ENCODE measurements around the gene CCDC120. TPM values are rescaled to one million over a fixed set of nuclear protein-coding genes. Genes with fewer than 3 reads are reported as not detected.

The CCDC120 gene
- total RNA-seq, 4 donors from 2014 or later: 0.07 to 0.55 (median 0.40) TPM

DNA sequence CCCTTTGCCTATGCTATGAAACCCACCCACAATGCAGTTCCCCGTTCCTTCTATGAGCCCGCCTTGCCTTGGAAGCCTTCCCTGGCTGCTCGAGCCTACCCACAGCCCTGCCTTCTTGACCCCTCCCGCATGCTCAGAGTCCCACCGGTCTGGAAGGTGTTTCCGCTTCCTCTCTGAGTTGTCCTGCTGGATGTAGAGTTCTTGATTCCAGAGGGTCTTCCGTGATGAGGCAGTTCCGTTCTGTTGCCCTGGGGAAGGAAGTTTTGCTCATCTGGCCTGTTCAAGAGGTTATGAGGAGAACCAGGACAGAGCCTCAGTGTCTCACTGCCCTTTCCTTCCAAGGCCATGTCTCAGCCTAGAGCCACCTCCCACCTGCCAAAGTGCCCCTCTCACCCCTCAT, 57.3 kb downstream of the CCDC120 start:
- DNase-seq (no peak), ATAC-seq (no peak)
- Histone ChIP-seq H3K27me3 (no peaks in the 10 kb centered on the region), H3K4me3 (no peak overlapping the region), H3K9me3 (no peaks in the 10 kb centered on the region), H3K36me3 (peaks cover 0 to 49% of the 10 kb centered on the region in 2 donors), H3K4me1 (no peaks in the 10 kb centered on the region), H3K27ac (no peak overlapping the region)
- intact Hi-C loops (cut with DNase I; ENCODE audit: low total_unique reads) (no loop called here), in situ Hi-C loops (cut with MboI; ENCODE audit: low sequenced_read_pairs in 4 of 4) (no loop called here)
- no peak for TF ChIP-seq POLR2A (IDR thresholded peaks at IDR 0.05)
- TF ChIP-seq, protein P1, sequence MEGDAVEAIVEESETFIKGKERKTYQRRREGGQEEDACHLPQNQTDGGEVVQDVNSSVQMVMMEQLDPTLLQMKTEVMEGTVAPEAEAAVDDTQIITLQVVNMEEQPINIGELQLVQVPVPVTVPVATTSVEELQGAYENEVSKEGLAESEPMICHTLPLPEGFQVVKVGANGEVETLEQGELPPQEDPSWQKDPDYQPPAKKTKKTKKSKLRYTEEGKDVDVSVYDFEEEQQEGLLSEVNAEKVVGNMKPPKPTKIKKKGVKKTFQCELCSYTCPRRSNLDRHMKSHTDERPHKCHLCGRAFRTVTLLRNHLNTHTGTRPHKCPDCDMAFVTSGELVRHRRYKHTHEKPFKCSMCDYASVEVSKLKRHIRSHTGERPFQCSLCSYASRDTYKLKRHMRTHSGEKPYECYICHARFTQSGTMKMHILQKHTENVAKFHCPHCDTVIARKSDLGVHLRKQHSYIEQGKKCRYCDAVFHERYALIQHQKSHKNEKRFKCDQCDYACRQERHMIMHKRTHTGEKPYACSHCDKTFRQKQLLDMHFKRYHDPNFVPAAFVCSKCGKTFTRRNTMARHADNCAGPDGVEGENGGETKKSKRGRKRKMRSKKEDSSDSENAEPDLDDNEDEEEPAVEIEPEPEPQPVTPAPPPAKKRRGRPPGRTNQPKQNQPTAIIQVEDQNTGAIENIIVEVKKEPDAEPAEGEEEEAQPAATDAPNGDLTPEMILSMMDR (IDR thresholded peaks at IDR 0.05 in 4 of 5, conservative IDR thresholded peaks at IDR 0.05 in 1 of 5): no peak

DNA sequence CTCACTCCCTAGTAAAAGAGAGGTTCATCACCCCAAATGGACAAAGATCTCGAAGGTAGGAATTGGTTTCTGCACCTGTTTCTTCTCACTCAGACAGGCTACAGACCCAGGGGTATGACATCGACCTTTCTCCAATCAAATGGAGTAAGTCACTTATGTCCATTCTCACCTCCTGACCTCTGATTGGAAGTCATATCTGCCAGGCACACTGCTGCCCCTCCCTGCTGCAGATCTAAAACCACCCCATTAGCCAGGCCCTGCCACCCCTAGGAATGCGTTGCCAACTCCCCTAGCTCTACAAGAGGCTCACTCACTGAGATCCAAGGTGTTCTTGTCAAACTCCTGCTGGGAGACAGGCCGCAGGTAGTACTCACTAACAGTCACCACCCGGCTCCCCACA, 57.9 kb downstream of the CCDC120 start:
- in situ Hi-C loops (cut with MboI; ENCODE audit: low sequenced_read_pairs in 4 of 4): no loop called here
- ATAC-seq (no peak), DNase-seq (no peak)
- no peaks in the 10 kb centered on the region for H3K9me3 ChIP-seq
- H3K27me3 ChIP-seq: no peaks in the 10 kb centered on the region
- intact Hi-C loops (cut with DNase I; ENCODE audit: low total_unique reads): no loop called here
- H3K4me3 ChIP-seq: no peak overlapping the region
- peaks cover 0 to 47% of the 10 kb centered on the region in 2 donors for H3K36me3 ChIP-seq
- H3K4me1 ChIP-seq: no peaks in the 10 kb centered on the region
- TF ChIP-seq, protein P1 (IDR thresholded peaks at IDR 0.05 in 4 of 5, conservative IDR thresholded peaks at IDR 0.05 in 1 of 5): no peak
- no peak for TF ChIP-seq POLR2A (IDR thresholded peaks at IDR 0.05)
- no peak overlapping the region for H3K27ac ChIP-seq

DNA sequence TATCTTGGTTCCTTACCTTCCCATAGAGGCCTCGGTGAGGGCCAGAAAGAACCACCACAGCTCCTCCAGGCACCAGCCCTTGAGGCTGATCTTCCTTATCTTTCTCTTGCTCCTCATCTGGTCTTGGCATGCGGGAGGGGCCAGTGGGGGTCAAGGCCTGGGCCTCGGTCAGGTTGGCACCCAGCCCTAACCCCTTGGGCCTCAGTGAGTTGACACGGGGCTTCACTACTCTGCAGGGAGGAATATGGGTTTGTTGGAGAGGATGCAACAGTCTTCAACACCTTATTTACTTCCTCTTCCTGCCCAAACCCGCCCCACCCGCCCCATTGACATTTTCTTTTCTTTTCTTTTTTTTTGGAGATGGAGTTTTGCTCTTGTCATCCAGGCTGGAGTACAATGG, 58.8 kb downstream of the CCDC120 start:
- ATAC-seq (no peak), DNase-seq (no peak)
- Histone ChIP-seq H3K4me1 (peaks cover 2% of the 10 kb centered on the region in 2 donors), H3K27me3 (no peaks in the 10 kb centered on the region), H3K9me3 (no peaks in the 10 kb centered on the region), H3K4me3 (no peak overlapping the region), H3K27ac (no peak overlapping the region), H3K36me3 (peaks cover 0 to 40% of the 10 kb centered on the region in 2 donors)
- in situ Hi-C loops (cut with MboI; ENCODE audit: low sequenced_read_pairs in 4 of 4) (no loop called here), intact Hi-C loops (cut with DNase I; ENCODE audit: low total_unique reads) (no loop called here)
- TF ChIP-seq, protein P1 (IDR thresholded peaks at IDR 0.05 in 4 of 5, conservative IDR thresholded peaks at IDR 0.05 in 1 of 5): no peak
- no peak for TF ChIP-seq POLR2A (IDR thresholded peaks at IDR 0.05)

Other genes with a start within 250 kb of the CCDC120 start
- gene ERAS, start 232.5 kb upstream of the CCDC120 start, total RNA-seq: not detected
- not detected for gene PCSK1N, start 223.4 kb upstream of the CCDC120 start, total RNA-seq
- gene TIMM17B, start 161.2 kb upstream of the CCDC120 start, total RNA-seq: 100 to 1,000 TPM in 1 of 4 donors, 10 to 100 TPM in 3; 53.3 to 103 (median 68.5) TPM
- 10 to 100 TPM; 61.3 to 90.4 (median 67.8) TPM for gene PQBP1, start 161.1 kb upstream of the CCDC120 start, total RNA-seq
- 10 to 100 TPM; 12.6 to 18.7 (median 18.5) TPM for gene SLC35A2, start 147.4 kb upstream of the CCDC120 start, total RNA-seq
- 1 to 10 TPM; 2.3 to 3.5 (median 2.4) TPM for gene PIM2, start 140.0 kb upstream of the CCDC120 start, total RNA-seq
- gene OTUD5, start 101.4 kb upstream of the CCDC120 start, total RNA-seq: 10 to 100 TPM; 22.2 to 32.2 (median 28.5) TPM
- gene KCND1, start 87.2 kb upstream of the CCDC120 start, total RNA-seq: 1 to 10 TPM in 1 of 4 donors, under 1 TPM in 3; 0.09 to 1.2 (median 0.77) TPM
- gene GRIPAP1, start 56.7 kb upstream of the CCDC120 start, total RNA-seq: 10 to 100 TPM in 2 of 4 donors, 1 to 10 TPM in 2; 8.6 to 19.3 (median 10.1) TPM
- 10 to 100 TPM; 29.3 to 44.5 (median 34.7) TPM for gene TFE3, start 15.6 kb upstream of the CCDC120 start, total RNA-seq
- 1 to 10 TPM; 4.5 to 6.6 (median 4.7) TPM for gene PRAF2, start 15.0 kb downstream of the CCDC120 start, total RNA-seq
- 100 to 1,000 TPM in 3 of 4 donors, 10 to 100 TPM in 1; 98.2 to 125 (median 105) TPM for gene WDR45, start 20.9 kb downstream of the CCDC120 start, total RNA-seq
- 10 to 100 TPM; 35.2 to 41.3 (median 38.9) TPM for gene GPKOW, start 64.7 kb downstream of the CCDC120 start, total RNA-seq
- 1 to 10 TPM; 2.7 to 7.3 (median 5.3) TPM for gene MAGIX, start 103.8 kb downstream of the CCDC120 start, total RNA-seq
- 10 to 100 TPM; 12.8 to 53.5 (median 32.5) TPM for gene PLP2, start 112.9 kb downstream of the CCDC120 start, total RNA-seq
- 10 to 100 TPM in 3 of 4 donors, 1 to 10 TPM in 1; 9.1 to 33.1 (median 21.3) TPM for gene PRICKLE3, start 127.4 kb downstream of the CCDC120 start, total RNA-seq
- 1 to 10 TPM in 1 of 4 donors, under 1 TPM in 3; 0.15 to 3.9 (median 0.40) TPM for gene SYP, start 141.2 kb downstream of the CCDC120 start, total RNA-seq
- not detected for gene CACNA1F, start 174.3 kb downstream of the CCDC120 start, total RNA-seq
- gene CCDC22, start 176.5 kb downstream of the CCDC120 start, total RNA-seq: 10 to 100 TPM; 11.1 to 22.0 (median 17.0) TPM
- gene FOXP3, start 205.7 kb downstream of the CCDC120 start, total RNA-seq: not detected
- gene PPP1R3F, start 210.8 kb downstream of the CCDC120 start, total RNA-seq: 10 to 100 TPM; 24.0 to 49.6 (median 34.2) TPM
- gene GAGE10, start 244.6 kb downstream of the CCDC120 start, total RNA-seq: not detected

Data from gastrocnemius medialis (tissue), 4 donors.